Panc1 (cell line): ENCODE results near the gene FLVCR1.

Experiments
- POLR2AphosphoS5 ChIP-seq: IDR thresholded peaks from 2 replicates; pipeline ENCODE4 v1.6.1; 2012; ENCODE audit warnings: mild to moderate bottlenecking, low read depth, low read length, moderate library complexity
- REST ChIP-seq, 2 experiments: IDR thresholded peaks; 2 replicates each; pipeline ENCODE4 v1.6.1; 2011 to 2012; ENCODE audit warnings: low read depth in 2 of 2, control low read depth in 1 of 2, low read length in 1 of 2, mild to moderate bottlenecking in 1 of 2, moderate library complexity in 1 of 2; ENCODE audit not compliant: insufficient read depth in 1 of 2
- SIN3A ChIP-seq: IDR thresholded peaks from 2 replicates; pipeline ENCODE4 v1.6.1; 2012; ENCODE audit warnings: low read depth, mild to moderate bottlenecking, low read length, moderate library complexity, borderline replicate concordance; ENCODE audit not compliant: insufficient read depth
- TCF7L2 ChIP-seq: IDR thresholded peaks from 2 replicates; pipeline ENCODE4 v1.6.1; 2011; ENCODE audit warnings: mild to moderate bottlenecking, low read depth, low read length, inconsistent platforms
- TF ChIP-seq, protein P1 (sequence below): fragments of 450-650 bp; IDR thresholded peaks from 2 replicates; pipeline ENCODE4 v1.5.1; 2017; ENCODE audit warnings: mild to moderate bottlenecking

GRCh38 chr1:212820969-212821368 is 37.1 kb upstream of the FLVCR1 start:
- TF ChIP-seq, protein P1, sequence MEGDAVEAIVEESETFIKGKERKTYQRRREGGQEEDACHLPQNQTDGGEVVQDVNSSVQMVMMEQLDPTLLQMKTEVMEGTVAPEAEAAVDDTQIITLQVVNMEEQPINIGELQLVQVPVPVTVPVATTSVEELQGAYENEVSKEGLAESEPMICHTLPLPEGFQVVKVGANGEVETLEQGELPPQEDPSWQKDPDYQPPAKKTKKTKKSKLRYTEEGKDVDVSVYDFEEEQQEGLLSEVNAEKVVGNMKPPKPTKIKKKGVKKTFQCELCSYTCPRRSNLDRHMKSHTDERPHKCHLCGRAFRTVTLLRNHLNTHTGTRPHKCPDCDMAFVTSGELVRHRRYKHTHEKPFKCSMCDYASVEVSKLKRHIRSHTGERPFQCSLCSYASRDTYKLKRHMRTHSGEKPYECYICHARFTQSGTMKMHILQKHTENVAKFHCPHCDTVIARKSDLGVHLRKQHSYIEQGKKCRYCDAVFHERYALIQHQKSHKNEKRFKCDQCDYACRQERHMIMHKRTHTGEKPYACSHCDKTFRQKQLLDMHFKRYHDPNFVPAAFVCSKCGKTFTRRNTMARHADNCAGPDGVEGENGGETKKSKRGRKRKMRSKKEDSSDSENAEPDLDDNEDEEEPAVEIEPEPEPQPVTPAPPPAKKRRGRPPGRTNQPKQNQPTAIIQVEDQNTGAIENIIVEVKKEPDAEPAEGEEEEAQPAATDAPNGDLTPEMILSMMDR: no peak
- TF ChIP-seq REST (IDR thresholded peaks at IDR 0.05; ENCODE audit: insufficient read depth in 1 of 2, low read depth in 2 of 2, low read length in 1 of 2): no peak
- no peak for TF ChIP-seq POLR2AphosphoS5
- TF ChIP-seq SIN3A: no peak
- no peak for TF ChIP-seq TCF7L2
